ENCODE results near the gene DISP3.

The DISP3 gene

GRCh38 chr1:11516961-11517635 is 38.1 kb downstream of the DISP3 start:
- DNase-seq, result peak; percentile 30

DNA sequence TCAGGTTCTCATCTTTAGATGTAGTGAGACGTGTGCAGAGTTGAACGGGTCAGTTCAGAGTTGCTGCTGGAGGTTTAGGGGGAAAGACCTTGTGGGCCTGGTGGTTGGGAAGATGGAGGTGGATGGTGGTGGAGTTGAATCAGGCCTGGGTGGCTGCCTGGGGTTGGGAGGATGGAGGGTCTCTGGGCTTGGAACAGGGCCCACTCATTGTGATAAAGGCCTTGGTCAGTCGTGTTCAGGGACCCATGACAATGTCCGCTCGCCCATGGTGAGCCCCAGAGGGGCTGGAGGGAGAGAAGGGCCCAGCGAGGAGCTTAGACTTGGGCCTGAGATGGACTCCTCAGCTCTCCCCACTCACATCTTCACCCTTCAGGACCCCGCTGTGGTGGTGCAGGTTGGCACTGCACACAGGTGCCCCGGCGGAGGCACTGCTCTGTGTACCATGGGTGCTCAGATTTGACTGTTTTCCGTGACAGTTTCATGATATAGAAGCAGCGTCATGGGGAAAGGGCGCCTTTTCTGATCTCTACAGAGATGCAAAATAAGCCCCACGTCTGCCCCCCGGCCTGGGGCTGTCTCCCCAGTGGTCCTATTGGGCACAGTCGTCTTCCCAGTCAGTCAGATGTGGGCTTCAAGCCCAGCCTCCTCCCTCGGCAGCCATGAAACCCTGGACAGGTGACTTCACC is 39.2 kb downstream of the DISP3 start:
- peak; percentile 28 for DNase-seq

DNA sequence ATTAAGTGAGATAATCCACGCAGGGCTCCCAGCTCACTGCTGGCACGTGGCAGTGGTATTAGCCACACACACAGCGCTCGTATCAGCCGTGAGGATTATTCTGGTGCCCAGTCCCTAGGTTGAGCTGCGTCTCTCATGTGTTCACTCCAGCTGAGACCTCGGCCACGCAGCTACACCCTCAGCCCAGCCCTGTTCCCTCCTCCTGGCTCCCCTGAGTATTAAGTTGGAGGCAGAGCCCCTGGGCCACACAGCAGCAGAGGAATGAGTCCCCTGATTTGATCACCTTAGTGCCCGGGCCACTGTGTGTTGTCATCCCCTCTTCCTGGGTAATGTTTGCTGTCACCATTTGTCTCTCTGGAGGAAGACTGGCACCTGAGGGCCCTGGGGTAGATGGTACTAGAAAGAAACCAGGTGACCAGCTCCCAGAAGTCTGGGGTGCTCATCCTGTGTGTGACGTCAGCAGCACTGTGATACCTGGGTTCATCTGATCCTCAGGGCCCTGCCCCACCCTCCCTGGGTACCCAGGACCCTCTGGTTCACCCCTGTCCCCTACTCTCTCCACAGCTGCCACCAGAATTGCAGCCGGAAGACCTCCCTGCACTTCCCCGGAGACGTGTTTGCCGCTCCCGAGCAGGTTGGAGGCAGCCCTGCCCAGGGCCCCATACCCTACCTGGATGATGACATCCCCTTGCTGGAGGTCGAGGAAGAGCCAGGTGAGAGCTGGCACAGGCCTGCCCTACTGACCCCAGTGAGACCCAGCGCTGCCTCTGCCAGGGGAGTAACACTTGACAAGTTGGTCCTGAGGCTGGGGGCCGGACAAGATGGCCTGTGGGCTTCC is 40.1 kb downstream of the DISP3 start:
- no peak for DNase-seq

- no peak for DNase-seq
Observed at GRCh38 chr1:11519629-11520031, 40.7 kb downstream of the DISP3 start.

- DNase-seq, result peak; percentile 42
Observed at GRCh38 chr1:11520531-11521233, 41.7 kb downstream of the DISP3 start.

- DNase-seq, result no peak
Observed at GRCh38 chr1:11521582-11522399, 42.8 kb downstream of the DISP3 start.

- no peak for DNase-seq
Observed at GRCh38 chr1:11522400-11523235, 43.7 kb downstream of the DISP3 start.

GRCh38 chr1:11523261-11523660 is 44.3 kb downstream of the DISP3 start:
- DNase-seq, result no peak

- DNase-seq, result no peak
Observed at GRCh38 chr1:11523746-11524464, 45.0 kb downstream of the DISP3 start.

GRCh38 chr1:11524465-11525150 is 45.7 kb downstream of the DISP3 start:
- DNase-seq, result no peak

GRCh38 chr1:11525151-11525505 is 46.2 kb downstream of the DISP3 start:
- no peak for DNase-seq

GRCh38 chr1:11525516-11525915 is 46.6 kb downstream of the DISP3 start:
- no peak for DNase-seq

DNA sequence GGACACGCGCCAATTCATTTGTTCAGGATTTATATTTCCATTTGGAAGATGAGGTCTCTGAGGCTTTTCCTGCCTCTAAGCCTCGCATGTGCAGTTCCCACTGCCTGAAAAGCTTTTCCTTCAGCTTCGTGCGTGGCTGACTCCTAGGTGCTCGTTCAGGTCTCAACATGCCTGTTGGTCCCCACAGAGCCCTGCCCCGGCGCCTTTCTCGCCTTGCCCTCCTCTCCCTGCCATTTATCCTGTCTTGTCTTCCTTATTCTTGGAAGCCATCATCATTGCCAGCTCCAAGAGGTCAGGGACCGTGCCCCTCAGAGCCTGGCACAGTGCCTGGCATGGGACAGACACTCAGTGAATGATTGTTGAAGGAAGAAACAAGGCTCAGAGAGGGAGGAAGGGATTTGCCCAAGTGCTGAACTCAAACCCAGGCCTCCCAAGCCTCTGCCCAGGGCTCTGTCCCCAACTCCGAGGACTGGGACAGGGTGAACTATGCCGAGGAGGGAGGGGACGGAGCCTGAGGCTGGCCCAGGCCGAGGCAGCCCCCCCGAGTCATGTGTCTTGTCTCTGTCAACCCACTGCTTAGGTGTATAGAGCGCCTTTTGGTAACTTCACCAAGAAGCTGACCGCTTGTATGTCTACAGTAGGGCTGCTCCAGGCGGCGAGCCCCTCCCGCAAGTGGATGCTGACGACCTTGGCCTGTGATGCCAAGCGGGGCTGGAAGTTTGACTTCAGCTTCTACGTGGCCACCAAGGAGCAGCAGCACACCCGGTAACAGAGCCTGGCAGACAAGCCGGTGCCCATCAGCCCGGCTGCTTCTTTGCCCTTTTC is 47.3 kb downstream of the DISP3 start:
- no peak for DNase-seq

DNA sequence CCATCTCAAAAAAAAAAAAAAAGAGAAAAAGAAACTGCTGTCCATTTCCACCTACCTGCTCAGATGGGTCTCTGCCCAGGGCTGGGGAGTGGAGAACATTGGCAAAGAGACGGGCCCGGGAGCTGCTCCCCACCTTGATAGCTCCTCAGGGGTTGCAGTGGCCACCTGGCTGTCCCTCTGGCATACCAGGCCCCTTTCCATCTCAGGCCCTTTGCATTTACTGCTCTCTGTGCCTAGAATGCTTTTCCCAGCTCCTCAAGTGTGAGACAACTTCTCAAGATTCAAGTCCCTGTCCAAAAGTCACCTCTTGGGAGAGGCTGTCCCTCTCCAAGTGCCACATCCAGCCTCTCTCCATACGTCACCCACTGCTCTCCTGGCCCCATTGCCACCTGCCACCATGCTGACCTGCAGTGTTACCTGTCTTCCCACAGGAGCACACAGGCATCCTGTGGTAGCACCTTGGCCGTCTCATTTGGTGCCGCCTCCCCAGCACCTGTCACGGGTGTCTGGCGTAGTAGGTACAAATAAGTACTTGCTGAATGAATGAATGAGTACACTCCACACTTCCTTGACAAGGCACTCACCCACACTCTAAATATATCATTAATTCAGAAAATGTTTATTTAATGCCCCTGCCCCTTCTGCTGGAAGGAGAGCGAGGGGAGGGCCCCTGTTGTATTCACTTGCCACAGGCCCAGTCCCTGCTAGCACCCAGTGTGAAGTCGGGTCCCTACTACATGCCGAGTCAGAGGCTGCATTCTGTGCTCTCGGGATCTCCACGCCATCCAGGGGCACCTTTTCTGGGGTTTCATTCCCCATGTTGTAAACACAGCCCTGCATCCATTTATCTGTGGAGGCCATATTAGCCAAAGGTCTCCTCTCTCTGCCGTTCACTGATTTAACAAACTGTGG is 48.8 kb downstream of the DISP3 start:
- DNase-seq, result no peak

GRCh38 chr1:11528611-11529261 is 49.8 kb downstream of the DISP3 start:
- no peak for DNase-seq

DNA sequence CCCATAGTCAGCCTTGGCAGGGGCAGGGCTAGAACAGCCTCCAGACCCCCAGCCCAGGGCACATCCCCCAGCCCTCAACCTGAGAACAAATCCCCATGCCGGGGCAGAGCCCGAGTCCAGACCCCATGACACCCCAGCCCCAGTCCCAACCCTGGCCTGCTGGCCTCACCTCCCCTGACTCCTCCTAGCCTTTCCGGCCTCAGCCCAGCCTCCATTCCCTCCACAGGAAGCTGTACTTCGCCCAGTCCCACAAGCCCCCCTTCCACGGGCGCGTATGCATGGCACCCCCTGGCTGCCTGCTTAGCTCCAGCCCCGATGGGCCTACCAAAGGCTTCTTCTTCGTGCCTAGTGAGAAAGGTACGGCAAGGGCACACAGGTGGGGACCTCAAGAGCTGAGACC is 50.4 kb downstream of the DISP3 start:
- DNase-seq, result no peak
